Tibial nerve (tissue), 4 donors: Measurements from ENCODE around the gene MBD5. TPM values are rescaled to one million over a fixed set of nuclear protein-coding genes. Genes with fewer than 3 reads are reported as not detected.

Experiments used
- DNase-seq, 2 donors: peaks; one replicate each; pipeline ENCODE4 v3.0.0-alpha.2; 2019; ENCODE audit warnings: low spot score in 2 of 2
- H3K27ac ChIP-seq, 4 donors: fragments of 200-600 bp; sonication (generic) in 3 of 4; one replicate each; pipeline ENCODE4 v1.5.1; 2017 to 2019; ENCODE audit warnings: mild to moderate bottlenecking in 1 of 4
- H3K27me3 ChIP-seq, 2 donors: fragments of 200-600 bp; sonication (generic) in 1 of 2; one replicate each; pipeline versions ENCODE4 v1.5.1 to v1.6.0; 2017 to 2019
- H3K36me3 ChIP-seq, 3 donors: fragments of 200-600 bp; sonication (generic); one replicate each; pipeline ENCODE4 v1.5.1; 2018 to 2019
- H3K4me1 ChIP-seq, 4 donors: fragments of 200-600 bp; sonication (generic) in 3 of 4; one replicate each; pipeline ENCODE4 v1.5.1; 2017 to 2019
- H3K4me3 ChIP-seq, 4 donors: fragments of 200-600 bp; sonication (generic) in 3 of 4; one replicate each; pipeline ENCODE4 v1.5.1; 2017 to 2019; ENCODE audit warnings: mild to moderate bottlenecking in 1 of 4, moderate library complexity in 1 of 4
- H3K9me3 ChIP-seq, 4 donors: fragments of 200-600 bp; sonication (generic) in 3 of 4; one replicate each; pipeline ENCODE4 v1.5.1; 2017 to 2019
- CTCF ChIP-seq, 5 experiments: fragments of 200-600 bp in 3 of 5; fragments of 450-650 bp in 2 of 5; sonication (generic) in 3 of 5; IDR thresholded peaks; one replicate each; pipeline ENCODE4 v1.5.1; 2016 to 2019; ENCODE audit warnings: antibody characterized with exemption in 5 of 5, mild to moderate bottlenecking in 3 of 5, moderate library complexity in 2 of 5
- EP300 ChIP-seq, 2 donors: sonication (generic); formaldehyde crosslinking; IDR thresholded peaks; one replicate each; pipeline ENCODE4 v1.6.1; 2017; ENCODE audit warnings: antibody characterized with exemption in 2 of 2, mild to moderate bottlenecking in 1 of 2
- POLR2A ChIP-seq, 2 donors: fragments of 450-650 bp; IDR thresholded peaks; one replicate each; pipeline ENCODE4 v1.6.1; 2017; ENCODE audit warnings: antibody characterized with exemption in 2 of 2, mild to moderate bottlenecking in 2 of 2, moderate library complexity in 2 of 2
- WGBS, 2 donors: methylation state at CpG; one replicate each; pipeline ENCODE4 v1.1.5; 2018; 5-methylcytosine and 5-hydroxymethylcytosine counted together
- total RNA-seq, 4 donors: library from RNA; depleted of rRNA; stranded (reverse); fragments of >200 nt; gene quantifications; one replicate each; pipeline ENCODE4 v1.1.0, GENCODE V29; 2016

MBD5 gene
- total RNA-seq, result 10 to 100 TPM; 28.5 to 46.5 (median 40.9) TPM

GRCh38 chr2:148021059-148021861, at the start of gene MBD5:
MBD5 (plus strand) TSS chr2:148021091.
- Histone ChIP-seq H3K9me3 (no peaks in the 10 kb centered on the region), H3K27me3 (no peaks in the 10 kb centered on the region), H3K4me1 (peaks cover 0 to 63% (median 26%) of the 10 kb centered on the region in 4 donors), H3K27ac (peak within 1 kb of the TSS; percentile 78 to 99 (median 98)), H3K36me3 (no peaks in the 10 kb centered on the region), H3K4me3 (peak within 1 kb of the TSS; percentile 79 to 97 (median 88))
- DNase-seq, result peak in 1 of 2 donors; percentile 20
- TF ChIP-seq CTCF (IDR thresholded peaks at IDR 0.05) (no peak), EP300 (IDR thresholded peaks at IDR 0.05) (no peak), POLR2A (IDR thresholded peaks at IDR 0.05) (no peak)
- WGBS, 2 donors, result 1% methylated on average over 11 of the region's 11 CpGs

- TF ChIP-seq CTCF (IDR thresholded peaks at IDR 0.05) (no peak), EP300 (IDR thresholded peaks at IDR 0.05) (no peak), POLR2A (IDR thresholded peaks at IDR 0.05) (no peak)
- DNase-seq, result no peak
- H3K4me3 ChIP-seq, result no peak overlapping the region
- no peak overlapping the region for H3K27ac ChIP-seq
- H3K9me3 ChIP-seq, result peaks cover 0 to 10% (median 2%) of the 10 kb centered on the region in 4 donors
- H3K36me3 ChIP-seq, result peaks cover 0 to 22% (median 0%) of the 10 kb centered on the region in 3 donors
- WGBS, 2 donors, result 83% methylated on average over 2 of the region's 2 CpGs
- no peaks in the 10 kb centered on the region for H3K27me3 ChIP-seq
- H3K4me1 ChIP-seq, result peaks cover 0 to 19% (median 3%) of the 10 kb centered on the region in 4 donors
These were observed 44.8 kb upstream of the MBD5 start for GRCh38 chr2:147976102-147976501.

GRCh38 chr2:147977679-147978078, 43.2 kb upstream of the MBD5 start:
- 97 to 100% methylated on average over 3 of the region's 3 CpGs for WGBS, 2 donors
- no peak overlapping the region for H3K4me3 ChIP-seq
- H3K9me3 ChIP-seq, result peaks cover 0 to 10% (median 2%) of the 10 kb centered on the region in 4 donors
- no peaks in the 10 kb centered on the region for H3K27me3 ChIP-seq
- TF ChIP-seq EP300 (IDR thresholded peaks at IDR 0.05) (no peak), CTCF (IDR thresholded peaks at IDR 0.05) (no peak), POLR2A (IDR thresholded peaks at IDR 0.05) (no peak)
- H3K27ac ChIP-seq, result no peak overlapping the region
- no peak for DNase-seq
- H3K36me3 ChIP-seq, result peaks cover 0 to 18% (median 0%) of the 10 kb centered on the region in 3 donors
- peaks cover 0 to 26% (median 3%) of the 10 kb centered on the region in 4 donors for H3K4me1 ChIP-seq

GRCh38 chr2:147980940-147981528, 39.9 kb upstream of the MBD5 start:
- Histone ChIP-seq H3K27ac (no peak overlapping the region), H3K4me1 (peaks cover 0 to 19% (median 3%) of the 10 kb centered on the region in 4 donors), H3K4me3 (no peak overlapping the region), H3K9me3 (peaks cover 0 to 10% (median 2%) of the 10 kb centered on the region in 4 donors), H3K27me3 (no peaks in the 10 kb centered on the region), H3K36me3 (peaks cover 0 to 14% (median 0%) of the 10 kb centered on the region in 3 donors)
- WGBS, 2 donors, result 92 to 97% methylated on average over 5 of the region's 5 CpGs
- no peak for DNase-seq
- TF ChIP-seq EP300 (IDR thresholded peaks at IDR 0.05) (no peak), CTCF (IDR thresholded peaks at IDR 0.05) (no peak), POLR2A (IDR thresholded peaks at IDR 0.05) (no peak)

- Histone ChIP-seq H3K27me3 (no peaks in the 10 kb centered on the region), H3K27ac (no peak overlapping the region), H3K36me3 (no peaks in the 10 kb centered on the region), H3K9me3 (no peaks in the 10 kb centered on the region), H3K4me3 (no peak overlapping the region), H3K4me1 (peaks cover 0 to 20% (median 0%) of the 10 kb centered on the region in 4 donors)
- TF ChIP-seq CTCF (IDR thresholded peaks at IDR 0.05), result no peak
- no peak for TF ChIP-seq EP300 (IDR thresholded peaks at IDR 0.05)
- no peak for TF ChIP-seq POLR2A (IDR thresholded peaks at IDR 0.05)
- no peak for DNase-seq
- WGBS, 2 donors, result 86 to 91% methylated on average over 3 of the region's 3 CpGs
These were observed 31.8 kb upstream of the MBD5 start for GRCh38 chr2:147989102-147989501.
